HFF-Myc (cell line): Measurements from ENCODE around the gene RHOF.
A peak's percentile ranks its signal among the peaks of the same experiment; 100 is the strongest.
"Not testable (repeated sequence)": the region's sequence is repeated elsewhere in the genome, so short reads cannot be mapped to it uniquely, and the experiment has no call there.

ENCODE experiments used
- DNase-seq: peaks from one replicate; pipeline ENCODE4 v3.0.0-alpha.2; 2011; ENCODE audit warnings: low read depth; ENCODE audit errors: extremely low read depth
- H3K4me3 ChIP-seq: replicated peaks from 2 replicates; pipeline ENCODE4 v1.5.1; 2011; ENCODE audit warnings: low read depth, mild to moderate bottlenecking, control low read depth, low read length
- TF ChIP-seq, protein P1 (sequence below): IDR thresholded peaks from 2 replicates; pipeline ENCODE4 v1.5.1; 2012; ENCODE audit warnings: mild to moderate bottlenecking, low read depth, low read length, control low read depth; ENCODE audit errors: missing control alignments

RHOF gene

GRCh38 chr12:121795034-121795968 lies 1.8 kb upstream of the RHOF start:
- DNase-seq, result no peak
- peak overlapping the region; percentile 45; the same call in 1 of the 2 replicates for H3K4me3 ChIP-seq
- TF ChIP-seq, protein P1, sequence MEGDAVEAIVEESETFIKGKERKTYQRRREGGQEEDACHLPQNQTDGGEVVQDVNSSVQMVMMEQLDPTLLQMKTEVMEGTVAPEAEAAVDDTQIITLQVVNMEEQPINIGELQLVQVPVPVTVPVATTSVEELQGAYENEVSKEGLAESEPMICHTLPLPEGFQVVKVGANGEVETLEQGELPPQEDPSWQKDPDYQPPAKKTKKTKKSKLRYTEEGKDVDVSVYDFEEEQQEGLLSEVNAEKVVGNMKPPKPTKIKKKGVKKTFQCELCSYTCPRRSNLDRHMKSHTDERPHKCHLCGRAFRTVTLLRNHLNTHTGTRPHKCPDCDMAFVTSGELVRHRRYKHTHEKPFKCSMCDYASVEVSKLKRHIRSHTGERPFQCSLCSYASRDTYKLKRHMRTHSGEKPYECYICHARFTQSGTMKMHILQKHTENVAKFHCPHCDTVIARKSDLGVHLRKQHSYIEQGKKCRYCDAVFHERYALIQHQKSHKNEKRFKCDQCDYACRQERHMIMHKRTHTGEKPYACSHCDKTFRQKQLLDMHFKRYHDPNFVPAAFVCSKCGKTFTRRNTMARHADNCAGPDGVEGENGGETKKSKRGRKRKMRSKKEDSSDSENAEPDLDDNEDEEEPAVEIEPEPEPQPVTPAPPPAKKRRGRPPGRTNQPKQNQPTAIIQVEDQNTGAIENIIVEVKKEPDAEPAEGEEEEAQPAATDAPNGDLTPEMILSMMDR, result peak; percentile 96

DNA sequence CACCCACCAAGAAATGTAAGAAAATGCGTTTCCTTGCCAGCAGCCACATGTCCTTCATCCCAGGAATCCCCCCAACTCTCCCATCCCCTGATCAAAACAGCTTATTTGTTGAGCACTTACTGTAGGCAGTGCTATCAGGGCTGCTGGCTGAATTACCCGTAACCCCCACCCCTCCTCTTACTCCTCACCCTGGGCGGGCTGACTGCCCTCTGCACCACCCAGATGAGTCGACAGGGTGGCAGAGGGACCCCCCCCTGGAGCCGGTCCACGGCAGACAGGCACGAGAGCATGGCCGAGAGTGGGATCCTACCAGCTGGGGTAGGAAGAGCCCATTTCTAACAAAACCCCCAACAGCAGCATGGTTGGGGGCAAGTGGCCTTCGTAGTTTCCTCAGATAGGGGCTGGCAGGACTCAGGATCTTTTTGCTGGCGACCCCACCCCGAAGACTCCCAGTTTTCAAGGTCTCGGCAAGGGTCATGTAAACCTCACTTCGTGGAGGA lies 1.1 kb upstream of the RHOF start:
- no peak for DNase-seq
- TF ChIP-seq, protein P1, result no peak
- H3K4me3 ChIP-seq, result peak overlapping the region; percentile 45

DNA sequence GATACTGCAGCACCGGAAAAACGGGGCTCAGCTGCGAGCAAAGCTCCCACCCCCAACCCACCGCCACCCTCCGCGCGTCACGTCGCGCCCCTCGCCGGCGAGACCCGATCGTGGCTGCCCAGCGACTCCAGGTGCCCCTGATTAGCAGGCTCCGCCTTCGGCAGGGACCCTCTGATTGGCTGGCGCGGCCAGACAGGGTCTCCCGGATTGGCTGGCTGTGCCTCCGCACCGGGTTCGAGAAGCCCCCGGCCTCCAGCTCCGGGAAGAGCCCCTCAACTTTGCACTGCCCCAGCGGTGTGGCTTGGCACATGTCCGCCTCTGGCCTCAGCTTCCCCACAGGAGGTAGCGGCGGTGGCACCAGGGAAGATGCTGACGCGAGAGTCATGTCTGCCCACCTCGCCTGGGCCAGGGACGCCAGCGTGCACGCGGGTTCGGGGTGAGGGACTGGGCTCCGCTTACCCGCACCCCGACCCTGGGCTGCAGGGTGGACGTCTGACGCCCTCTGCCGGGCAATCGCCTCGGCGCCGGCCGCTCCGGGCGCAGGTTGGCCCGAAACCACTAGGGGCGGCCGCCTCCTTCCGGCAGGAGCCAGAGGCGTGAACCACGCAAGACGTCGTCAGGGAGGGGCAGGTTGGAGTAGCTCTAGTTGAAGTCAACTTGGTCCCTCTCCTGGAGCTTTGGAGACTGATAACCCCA lies 498 bp upstream of the RHOF start:
- no peak for DNase-seq
- TF ChIP-seq, protein P1, result peak; percentile 100
- peak overlapping the region; percentile 45 for H3K4me3 ChIP-seq

DNA sequence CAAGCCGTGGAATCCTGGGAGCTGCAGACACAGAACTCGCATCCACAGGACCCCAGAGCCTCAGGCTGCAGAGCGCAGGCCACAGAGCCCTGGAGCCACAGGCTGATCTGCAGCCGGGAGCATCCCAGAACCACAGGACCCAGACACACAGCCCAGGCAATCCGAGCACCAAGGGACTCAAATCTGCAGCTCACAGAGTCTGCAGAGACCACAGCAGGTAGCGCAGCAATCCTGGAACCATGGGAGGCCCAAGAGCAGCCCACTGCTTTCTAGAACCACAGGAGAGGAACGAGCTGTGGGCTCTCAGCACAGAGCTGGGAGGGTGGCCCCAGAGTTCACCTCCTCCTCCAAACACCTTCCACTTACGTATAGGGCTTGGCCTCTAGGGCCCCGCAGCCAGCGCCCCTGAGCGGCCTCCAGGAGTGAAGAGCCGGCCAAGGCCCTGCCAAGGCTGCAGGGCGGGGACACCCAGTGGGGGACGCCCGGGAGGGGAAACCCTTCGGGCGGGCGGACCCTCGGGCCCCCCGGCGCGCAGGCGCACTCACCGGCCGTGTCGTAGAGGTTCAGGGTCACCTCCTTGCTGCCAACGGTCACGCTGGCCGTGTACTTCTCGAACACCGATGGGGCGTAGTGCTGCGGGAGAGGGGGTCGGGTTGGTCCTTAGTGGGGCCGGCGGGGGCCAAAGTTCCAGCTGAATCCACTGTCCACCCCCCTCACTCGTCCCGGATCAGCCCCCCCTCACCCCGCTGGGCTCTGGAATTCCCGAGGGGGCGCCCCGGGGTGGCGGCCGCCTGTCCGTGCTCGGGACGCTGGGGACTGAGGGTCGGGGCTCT lies 665 bp downstream of the RHOF start:
- TF ChIP-seq, protein P1, result no peak
- H3K4me3 ChIP-seq, result peak overlapping the region; percentile 45
- DNase-seq, result no peak

GRCh38 chr12:121791671-121792551 lies 1.6 kb downstream of the RHOF start:
- no peak overlapping the region for H3K4me3 ChIP-seq
- TF ChIP-seq, protein P1, result no peak
- no peak for DNase-seq

GRCh38 chr12:121790785-121791184 lies 2.7 kb downstream of the RHOF start:
- DNase-seq, H3K4me3 ChIP-seq: not testable (repeated sequence)
